DOHH2 (cell line): ENCODE measurements around the gene CNTN5.

Experiments used
- H3F3A ChIP-seq: fragments of 200-600 bp; sonication (generic), shearing (Covaris generic); 2 replicates; pipeline ENCODE4 v1.6.0; 2016; ENCODE audit warnings: antibody characterized with exemption, mild to moderate bottlenecking; ENCODE audit not compliant: control insufficient read depth, insufficient read depth
- H3K27ac ChIP-seq: fragments of 200-600 bp; sonication (generic); 2 replicates; pipeline ENCODE4 v1.5.1; 2014; ENCODE audit warnings: low read depth, mild to moderate bottlenecking, low read length, moderate library complexity
- H3K27me3 ChIP-seq: fragments of 200-600 bp; sonication (generic); 2 replicates; pipeline ENCODE4 v1.6.1; 2014; ENCODE audit warnings: mild to moderate bottlenecking, low read length, mixed read lengths; ENCODE audit not compliant: control insufficient read depth
- H3K36me3 ChIP-seq: fragments of 200-600 bp; sonication (generic); 2 replicates; pipeline ENCODE4 v1.6.1; 2014; ENCODE audit warnings: mild to moderate bottlenecking, low read length, moderate library complexity, mixed read lengths; ENCODE audit not compliant: control insufficient read depth
- H3K4me1 ChIP-seq: fragments of 200-600 bp; sonication (generic); 2 replicates; pipeline ENCODE4 v1.6.1; 2014; ENCODE audit warnings: mild to moderate bottlenecking, low read length, mixed read lengths; ENCODE audit not compliant: control insufficient read depth
- H3K4me2 ChIP-seq: fragments of 200-600 bp; sonication (generic); 2 replicates; pipeline ENCODE4 v1.6.0; 2014; ENCODE audit warnings: mild to moderate bottlenecking, low read length, moderate library complexity
- H3K4me3 ChIP-seq: fragments of 200-600 bp; sonication (generic); 2 replicates; pipeline ENCODE4 v1.5.1; 2014; ENCODE audit warnings: mild to moderate bottlenecking, low read length, mixed read lengths
- H3K79me2 ChIP-seq: fragments of 200-600 bp; sonication (generic); 2 replicates; pipeline ENCODE4 v1.6.1; 2014; ENCODE audit warnings: mild to moderate bottlenecking, low read length, mixed read lengths; ENCODE audit not compliant: control insufficient read depth
- H3K9me2 ChIP-seq: fragments of 200-600 bp; sonication (generic); replicated peaks from 2 replicates; pipeline ENCODE4 v1.6.1; 2014; ENCODE audit warnings: mild to moderate bottlenecking, low read length, mixed read lengths; ENCODE audit not compliant: control insufficient read depth
- H3K9me3 ChIP-seq: fragments of 200-600 bp; sonication (generic); 2 replicates; pipeline ENCODE4 v1.6.1; 2014; ENCODE audit warnings: antibody characterized with exemption, low read length, mixed read lengths; ENCODE audit not compliant: control insufficient read depth, insufficient read depth
- H4K20me1 ChIP-seq: fragments of 200-600 bp; sonication (generic); 2 replicates; pipeline ENCODE4 v1.6.0; 2014; ENCODE audit warnings: low read depth, mild to moderate bottlenecking, antibody characterized with exemption, low read length, moderate library complexity; ENCODE audit not compliant: control insufficient read depth, insufficient read depth
- EZH2phosphoT487 ChIP-seq: fragments of 200-600 bp; sonication (generic); IDR thresholded peaks from 2 replicates; pipeline ENCODE4 v1.6.1; 2017; ENCODE audit warnings: borderline replicate concordance, mild to moderate bottlenecking, antibody characterized with exemption, low read length, moderate library complexity, mixed read lengths
- TF ChIP-seq, protein P1 (sequence below): fragments of 200-600 bp; sonication (generic); IDR thresholded peaks from one replicate; pipeline ENCODE4 v1.5.1; 2014; ENCODE audit warnings: antibody characterized with exemption, mild to moderate bottlenecking, low read depth, low read length; ENCODE audit not compliant: poor library complexity, severe bottlenecking

Gene CNTN5

GRCh38 chr11:99887481-99887880 lies 866.7 kb downstream of the CNTN5 start:
- Histone ChIP-seq H3K9me2 (no peaks in the 10 kb centered on the region), H3K9me3 (no peaks in the 10 kb centered on the region), H3K27me3 (no peaks in the 10 kb centered on the region), H4K20me1 (no peaks in the 10 kb centered on the region), H3K36me3 (no peaks in the 10 kb centered on the region), H3K27ac (no peak overlapping the region), H3K4me1 (no peaks in the 10 kb centered on the region), H3K4me2 (no peak overlapping the region), H3K79me2 (no peaks in the 10 kb centered on the region), H3K4me3 (no peak overlapping the region), H3F3A (no peaks in the 10 kb centered on the region)
- TF ChIP-seq, protein P1, sequence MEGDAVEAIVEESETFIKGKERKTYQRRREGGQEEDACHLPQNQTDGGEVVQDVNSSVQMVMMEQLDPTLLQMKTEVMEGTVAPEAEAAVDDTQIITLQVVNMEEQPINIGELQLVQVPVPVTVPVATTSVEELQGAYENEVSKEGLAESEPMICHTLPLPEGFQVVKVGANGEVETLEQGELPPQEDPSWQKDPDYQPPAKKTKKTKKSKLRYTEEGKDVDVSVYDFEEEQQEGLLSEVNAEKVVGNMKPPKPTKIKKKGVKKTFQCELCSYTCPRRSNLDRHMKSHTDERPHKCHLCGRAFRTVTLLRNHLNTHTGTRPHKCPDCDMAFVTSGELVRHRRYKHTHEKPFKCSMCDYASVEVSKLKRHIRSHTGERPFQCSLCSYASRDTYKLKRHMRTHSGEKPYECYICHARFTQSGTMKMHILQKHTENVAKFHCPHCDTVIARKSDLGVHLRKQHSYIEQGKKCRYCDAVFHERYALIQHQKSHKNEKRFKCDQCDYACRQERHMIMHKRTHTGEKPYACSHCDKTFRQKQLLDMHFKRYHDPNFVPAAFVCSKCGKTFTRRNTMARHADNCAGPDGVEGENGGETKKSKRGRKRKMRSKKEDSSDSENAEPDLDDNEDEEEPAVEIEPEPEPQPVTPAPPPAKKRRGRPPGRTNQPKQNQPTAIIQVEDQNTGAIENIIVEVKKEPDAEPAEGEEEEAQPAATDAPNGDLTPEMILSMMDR = no peak
- no peak for TF ChIP-seq EZH2phosphoT487

- H3K79me2 ChIP-seq = no peaks in the 10 kb centered on the region
- no peaks in the 10 kb centered on the region for H3K9me2 ChIP-seq
- H3K27ac ChIP-seq = no peak overlapping the region
- no peaks in the 10 kb centered on the region for H3K9me3 ChIP-seq
- H4K20me1 ChIP-seq = no peaks in the 10 kb centered on the region
- no peak overlapping the region for H3K4me2 ChIP-seq
- no peaks in the 10 kb centered on the region for H3K27me3 ChIP-seq
- no peaks in the 10 kb centered on the region for H3F3A ChIP-seq
- no peak overlapping the region for H3K4me3 ChIP-seq
- TF ChIP-seq, protein P1 = no peak
- TF ChIP-seq EZH2phosphoT487 = no peak
- no peaks in the 10 kb centered on the region for H3K4me1 ChIP-seq
- no peaks in the 10 kb centered on the region for H3K36me3 ChIP-seq
Observed at GRCh38 chr11:99893811-99894210, 873.1 kb downstream of the CNTN5 start.

GRCh38 chr11:99901175-99901574 lies 880.4 kb downstream of the CNTN5 start:
- Histone ChIP-seq H3K27me3 (no peaks in the 10 kb centered on the region), H3K9me3 (no peaks in the 10 kb centered on the region), H3K36me3 (no peaks in the 10 kb centered on the region)

More at GRCh38 chr11:99901175-99901574, 880.4 kb downstream of the CNTN5 start:
- Histone ChIP-seq H3K4me3 (no peak overlapping the region), H3F3A (no peaks in the 10 kb centered on the region), H3K4me2 (no peak overlapping the region), H3K4me1 (no peaks in the 10 kb centered on the region), H3K27ac (no peak overlapping the region), H3K79me2 (no peaks in the 10 kb centered on the region), H3K9me2 (no peaks in the 10 kb centered on the region), H4K20me1 (no peaks in the 10 kb centered on the region)
- TF ChIP-seq, protein P1 = no peak
- no peak for TF ChIP-seq EZH2phosphoT487
